ENCODE data around the gene GPR101. TPM values are rescaled to one million over a fixed set of nuclear protein-coding genes. Genes with fewer than 3 reads are reported as not detected.

The GPR101 gene, protein sequence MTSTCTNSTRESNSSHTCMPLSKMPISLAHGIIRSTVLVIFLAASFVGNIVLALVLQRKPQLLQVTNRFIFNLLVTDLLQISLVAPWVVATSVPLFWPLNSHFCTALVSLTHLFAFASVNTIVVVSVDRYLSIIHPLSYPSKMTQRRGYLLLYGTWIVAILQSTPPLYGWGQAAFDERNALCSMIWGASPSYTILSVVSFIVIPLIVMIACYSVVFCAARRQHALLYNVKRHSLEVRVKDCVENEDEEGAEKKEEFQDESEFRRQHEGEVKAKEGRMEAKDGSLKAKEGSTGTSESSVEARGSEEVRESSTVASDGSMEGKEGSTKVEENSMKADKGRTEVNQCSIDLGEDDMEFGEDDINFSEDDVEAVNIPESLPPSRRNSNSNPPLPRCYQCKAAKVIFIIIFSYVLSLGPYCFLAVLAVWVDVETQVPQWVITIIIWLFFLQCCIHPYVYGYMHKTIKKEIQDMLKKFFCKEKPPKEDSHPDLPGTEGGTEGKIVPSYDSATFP
- not detected in 2 replicates for total RNA-seq (ENCODE audit: low replicate concordance)

DNA sequence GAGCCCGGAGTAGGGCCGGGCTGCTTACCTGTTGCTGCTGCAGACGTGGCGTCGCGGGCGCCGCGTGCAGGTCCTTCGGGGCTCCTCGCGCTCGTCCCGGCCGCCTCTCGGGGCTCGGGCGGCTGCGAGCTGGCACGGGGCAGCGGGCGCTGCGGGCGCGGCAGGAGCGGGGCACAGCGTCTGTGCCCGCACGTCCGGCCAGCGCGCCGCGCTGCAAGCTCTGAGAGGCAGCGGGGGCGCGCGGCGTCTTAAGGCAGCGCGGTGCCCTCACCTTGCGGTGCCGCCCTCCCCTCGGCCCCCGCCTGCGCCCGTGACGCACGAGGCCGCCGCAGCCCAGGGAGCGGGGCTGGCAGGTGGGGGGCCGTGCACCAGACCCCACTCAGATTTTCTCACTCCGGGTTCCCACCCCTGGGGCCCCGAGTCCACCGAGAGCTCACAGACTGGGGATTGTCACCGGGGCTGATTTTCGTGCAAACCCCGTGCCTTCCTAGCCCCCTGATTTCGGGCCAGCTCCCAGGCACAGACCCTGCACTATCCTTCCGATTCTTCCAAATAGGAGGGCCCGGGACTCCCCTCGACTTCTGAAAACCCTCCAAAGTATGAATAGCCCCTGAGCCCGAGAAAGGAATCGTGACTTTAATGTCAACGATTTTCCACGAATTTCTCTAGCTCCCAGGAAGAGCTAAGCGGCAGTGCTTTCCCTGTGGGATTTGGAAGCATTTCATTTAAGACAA, at the start of gene GPR101:
TSS of gene GPR101 (minus strand) at position 222 of the 734 bp plus-strand sequence. CDS start 2,321 bp downstream, outside the sequence.
- H3K4me3 ChIP-seq (ENCODE audit: low read depth, low read length), result no peak within 1 kb of the TSS
- no peak for DNase-seq (ENCODE audit: low read depth)
- TF ChIP-seq CTCF (IDR thresholded peaks at IDR 0.05; ENCODE audit: insufficient read depth, low read length), result no peak

DNA sequence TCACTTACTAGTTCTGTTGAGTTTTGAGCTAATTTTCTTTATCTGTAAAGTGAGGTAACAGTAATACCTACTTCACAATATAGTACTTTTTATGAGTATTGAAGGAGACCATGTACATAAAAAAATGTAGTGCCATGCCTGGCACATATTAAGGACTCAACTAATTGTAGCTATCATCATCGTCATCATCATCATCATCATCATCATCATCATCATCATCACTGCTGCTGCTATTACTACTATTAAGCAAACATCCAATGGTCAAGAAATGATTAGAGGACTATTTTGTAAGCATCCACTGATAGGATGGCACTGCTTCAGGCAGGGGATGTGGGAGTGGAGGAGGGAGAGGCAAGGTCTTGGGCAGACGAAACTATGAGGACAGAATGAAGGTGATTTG, 47.4 kb upstream of the GPR101 start:
- no peak for TF ChIP-seq CTCF (IDR thresholded peaks at IDR 0.05; ENCODE audit: insufficient read depth, low read length)
- no peak for DNase-seq (ENCODE audit: low read depth)
- H3K4me3 ChIP-seq (ENCODE audit: low read depth, low read length), result no peak overlapping the region

- no peak for TF ChIP-seq CTCF (IDR thresholded peaks at IDR 0.05; ENCODE audit: insufficient read depth, low read length)
- no peak for DNase-seq (ENCODE audit: low read depth)
- H3K4me3 ChIP-seq (ENCODE audit: low read depth, low read length), result no peak overlapping the region
Observed at GRCh38 chrX:137072396-137072795, 38.6 kb upstream of the GPR101 start.

GRCh38 chrX:137071596-137071995, 37.8 kb upstream of the GPR101 start:
- no peak for TF ChIP-seq CTCF (IDR thresholded peaks at IDR 0.05; ENCODE audit: insufficient read depth, low read length)
- H3K4me3 ChIP-seq (ENCODE audit: low read depth, low read length), result no peak overlapping the region
- no peak for DNase-seq (ENCODE audit: low read depth)

DNA sequence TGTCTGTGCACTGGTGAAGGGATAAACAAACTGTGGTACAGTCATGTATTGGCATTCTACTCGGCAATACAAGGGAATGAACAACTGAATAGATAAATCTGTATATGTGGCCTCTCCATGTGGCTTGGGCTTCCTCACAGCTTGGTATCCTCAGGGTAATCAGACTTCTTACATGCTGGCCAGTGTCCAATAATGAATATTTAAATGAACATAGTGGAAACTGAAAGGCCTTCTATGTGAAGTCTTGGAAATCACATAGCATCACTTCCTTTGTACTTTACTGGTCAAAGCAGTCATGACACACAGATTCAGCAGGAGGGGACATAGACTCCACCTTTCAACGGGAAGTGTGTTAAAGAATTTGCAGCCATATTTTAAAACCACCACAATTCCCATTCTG, 33.4 kb upstream of the GPR101 start:
- DNase-seq (ENCODE audit: low read depth), result no peak
- no peak for TF ChIP-seq CTCF (IDR thresholded peaks at IDR 0.05; ENCODE audit: insufficient read depth, low read length)

DNA sequence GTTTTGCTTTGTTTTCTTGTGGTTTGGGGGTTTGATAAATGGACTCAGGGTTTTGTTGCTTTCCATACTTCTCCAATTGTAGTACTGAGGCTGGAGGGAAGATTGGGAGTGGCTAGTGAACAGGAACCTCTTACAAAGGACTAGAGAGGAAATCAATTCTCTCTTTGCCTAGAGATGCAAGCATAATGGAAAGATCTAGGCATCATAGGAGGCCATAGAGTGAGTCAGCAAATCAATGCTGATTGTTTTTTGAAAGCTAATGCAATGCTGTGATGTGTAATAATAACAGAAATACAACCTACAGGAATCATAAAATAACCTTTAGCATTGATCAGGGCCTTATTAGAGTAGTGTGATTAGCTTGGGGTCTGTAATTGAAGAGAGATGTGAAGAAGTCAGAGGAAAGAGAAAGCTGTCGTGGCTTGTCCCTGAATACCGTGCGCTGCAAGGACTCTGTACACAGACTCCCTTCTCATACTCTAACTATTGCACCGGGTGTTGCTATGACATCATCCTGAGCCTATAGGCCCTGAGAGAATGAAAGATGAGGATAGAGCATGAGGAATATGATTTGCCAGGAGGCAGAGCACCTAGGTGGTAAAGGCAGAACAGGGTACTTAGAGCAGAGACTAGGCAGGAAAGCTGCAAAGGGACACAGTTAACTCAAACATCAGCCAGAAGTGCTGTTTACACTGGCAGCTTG, 29.3 kb upstream of the GPR101 start:
- TF ChIP-seq CTCF (IDR thresholded peaks at IDR 0.05; ENCODE audit: insufficient read depth, low read length), result no peak
- H3K4me3 ChIP-seq (ENCODE audit: low read depth, low read length), result no peak overlapping the region
- DNase-seq (ENCODE audit: low read depth), result no peak

More for the DNA sequence above, 33.4 kb upstream of the GPR101 start:
- no peak overlapping the region for H3K4me3 ChIP-seq (ENCODE audit: low read depth, low read length)
